ENCODE data around the gene SYT14.
"Not testable (repeated sequence)": the region's sequence is repeated elsewhere in the genome, so short reads cannot be mapped to it uniquely, and the experiment has no call there.

Gene SYT14

DNA sequence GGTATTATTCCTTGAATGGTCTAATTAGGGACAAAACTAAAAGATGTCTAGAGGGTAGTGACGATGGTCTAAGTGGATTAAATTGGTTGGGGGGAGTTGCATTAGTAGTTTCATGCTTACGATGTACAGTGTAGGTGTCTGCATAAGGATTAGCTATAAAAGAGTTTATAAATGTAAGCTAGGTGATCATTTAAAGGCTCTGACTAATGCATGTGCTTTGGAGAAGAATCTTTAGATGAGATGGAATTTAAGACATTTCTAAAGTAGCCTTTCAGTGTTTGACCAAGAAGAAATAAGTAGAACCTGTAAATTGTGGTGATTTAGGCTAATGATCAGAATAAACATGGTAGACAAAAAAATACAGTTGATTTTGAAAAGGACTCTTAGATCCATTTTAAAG is 7.4 kb downstream of the SYT14 start:
- DNase-seq: no peak

DNA sequence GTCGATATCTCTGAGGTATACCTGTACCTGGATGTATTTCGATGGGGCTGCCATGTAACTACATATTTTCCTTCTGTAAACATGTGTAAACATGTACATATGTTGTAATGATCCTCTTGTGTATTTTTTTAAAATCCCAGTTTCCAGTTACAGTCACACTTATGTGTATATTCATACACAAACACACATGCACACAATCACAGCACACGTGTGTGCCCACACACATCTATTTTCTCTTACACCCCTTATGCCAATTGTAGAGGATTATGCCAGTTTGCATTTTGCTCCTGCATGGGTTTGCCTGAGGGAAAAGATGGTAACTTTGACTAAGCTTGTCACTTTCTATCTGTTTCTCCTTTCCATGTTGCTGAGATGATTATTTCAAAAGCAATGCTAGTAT is 10.1 kb downstream of the SYT14 start:
- no peak for DNase-seq

DNA sequence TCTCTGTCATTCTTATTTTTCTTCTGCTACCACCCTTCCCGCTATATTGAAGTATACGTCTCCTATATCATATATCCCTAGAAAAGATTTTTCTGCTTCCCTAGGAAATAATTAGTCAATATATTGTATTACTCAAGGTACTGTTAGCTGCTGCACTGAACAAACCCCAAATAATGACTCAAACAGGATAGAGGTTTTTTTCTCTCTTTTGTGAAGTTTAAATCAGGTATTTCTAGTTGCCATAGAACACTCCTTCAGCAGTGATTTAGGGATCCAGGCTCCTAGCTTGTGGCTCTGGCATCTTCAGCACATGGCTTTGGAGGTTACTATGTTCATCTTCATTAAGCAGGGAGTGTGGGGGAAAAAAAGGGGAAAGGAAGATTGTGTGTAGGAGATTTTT is 18.1 kb downstream of the SYT14 start:
- DNase-seq: no peak

DNA sequence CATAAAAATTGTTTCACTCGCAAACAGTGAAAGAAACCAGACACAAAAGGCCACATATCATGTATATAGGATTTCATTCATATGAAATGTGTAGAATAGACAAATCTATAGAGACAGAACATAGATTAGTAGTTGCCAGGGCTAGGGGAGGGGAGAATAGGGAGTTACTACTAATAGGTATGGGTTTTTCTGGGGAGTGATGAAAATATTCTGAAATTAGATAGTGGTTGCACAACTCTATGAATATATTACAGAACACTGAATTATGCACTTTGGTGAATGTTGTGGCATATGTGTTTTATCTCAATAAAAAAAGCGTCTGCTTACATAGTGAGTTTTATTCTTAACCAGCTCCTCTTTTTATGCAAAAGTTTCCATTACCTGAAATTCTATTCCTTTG is 21.6 kb downstream of the SYT14 start:
- DNase-seq: no peak

DNA sequence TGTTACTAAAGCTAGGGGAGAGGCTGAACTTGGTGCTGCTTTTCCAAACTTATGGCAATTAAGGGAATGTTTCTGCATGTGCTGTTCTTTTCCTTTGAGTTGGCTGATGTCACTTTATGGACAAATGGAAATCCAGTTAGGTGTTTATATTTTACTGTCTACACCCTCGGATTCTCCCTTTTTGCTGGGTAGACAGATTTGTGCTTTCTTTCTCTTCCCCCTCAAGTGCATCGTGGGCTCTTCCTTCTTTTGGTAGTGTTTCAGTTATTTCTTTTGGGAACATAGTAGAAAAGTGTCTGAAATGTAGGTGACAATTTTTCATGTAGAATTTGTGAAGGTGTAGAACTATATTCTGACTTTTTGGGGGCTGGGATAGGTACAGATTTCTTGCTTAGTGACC is 22.9 kb downstream of the SYT14 start:
- no peak for DNase-seq

DNA sequence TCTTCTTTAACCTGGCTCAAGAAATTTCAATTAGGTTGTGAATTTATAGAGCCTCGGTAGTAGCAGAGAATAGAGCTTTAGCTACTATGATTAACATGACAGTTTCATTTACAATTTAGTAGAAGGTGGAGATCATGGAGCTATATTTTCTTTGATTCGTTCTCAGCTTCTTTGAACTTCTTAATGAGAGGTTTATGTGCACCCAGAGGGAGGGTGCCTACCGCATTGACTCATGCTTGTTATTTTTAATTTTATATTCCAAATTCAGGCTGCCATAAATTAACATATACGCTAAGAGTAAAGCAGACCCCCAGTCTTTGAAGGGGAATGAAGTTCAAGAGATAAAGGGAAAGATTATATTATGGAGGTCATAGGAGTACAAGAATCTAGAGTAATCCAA is 24.4 kb downstream of the SYT14 start:
- no peak for DNase-seq

DNA sequence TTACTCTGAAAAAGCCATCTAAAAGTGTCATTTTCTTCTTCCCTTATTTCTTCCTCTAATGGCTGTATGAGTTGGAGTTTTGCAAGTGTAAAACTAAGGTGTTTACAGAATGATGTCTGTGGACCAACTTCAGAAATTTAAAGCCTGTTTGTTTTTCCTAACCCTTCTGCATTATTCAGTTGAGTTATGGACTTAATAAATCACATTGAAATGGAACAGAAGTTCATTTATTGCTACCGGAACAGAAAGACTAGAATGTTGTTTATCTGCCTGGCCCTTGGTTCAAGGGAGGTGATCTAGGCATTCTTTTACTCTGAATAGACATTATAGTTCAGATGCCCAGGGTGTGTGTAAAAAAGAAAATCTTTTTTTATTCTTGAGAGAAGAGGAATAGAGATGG is 24.8 kb downstream of the SYT14 start:
- no peak for DNase-seq

DNA sequence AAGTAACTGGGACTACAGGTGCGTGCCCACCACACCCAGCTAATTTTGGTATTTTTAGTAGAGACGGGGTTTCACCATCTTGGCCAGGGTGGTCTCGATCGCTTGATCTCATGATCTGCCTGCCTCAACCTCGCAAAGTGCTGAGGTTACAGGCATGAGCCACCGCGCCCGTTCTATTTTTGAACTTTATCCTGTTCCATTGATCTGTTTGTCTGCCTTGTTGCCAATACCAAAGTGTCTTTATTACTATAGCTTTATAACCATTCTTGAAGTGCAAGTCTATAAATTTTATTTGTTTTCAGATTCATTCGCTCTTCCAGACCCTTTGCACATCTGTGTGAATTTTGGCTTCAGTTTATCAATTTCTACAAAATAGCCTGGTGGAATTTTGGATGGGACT is 28.0 kb downstream of the SYT14 start:
- no peak for DNase-seq

DNA sequence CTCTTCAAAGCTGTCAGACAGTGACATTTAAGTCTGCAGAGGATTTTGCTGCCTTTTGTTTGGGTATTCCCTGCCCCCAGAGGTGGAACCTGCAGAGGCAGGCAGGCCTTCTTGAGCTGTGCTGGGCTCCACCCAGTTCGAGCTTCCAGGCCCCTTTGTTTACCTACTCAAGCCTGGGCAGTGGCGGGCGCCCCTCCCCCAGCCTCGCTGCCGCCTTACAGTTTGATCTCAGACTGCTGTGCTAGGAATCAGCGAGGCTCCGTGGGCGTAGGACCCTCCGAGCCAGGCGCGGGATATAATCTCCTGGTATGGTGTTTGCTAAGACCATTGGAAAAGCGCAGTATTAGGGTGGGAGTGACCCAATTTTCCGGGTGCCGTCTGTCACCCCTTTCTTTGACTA is 40.7 kb downstream of the SYT14 start:
- DNase-seq: not testable (repeated sequence)

DNA sequence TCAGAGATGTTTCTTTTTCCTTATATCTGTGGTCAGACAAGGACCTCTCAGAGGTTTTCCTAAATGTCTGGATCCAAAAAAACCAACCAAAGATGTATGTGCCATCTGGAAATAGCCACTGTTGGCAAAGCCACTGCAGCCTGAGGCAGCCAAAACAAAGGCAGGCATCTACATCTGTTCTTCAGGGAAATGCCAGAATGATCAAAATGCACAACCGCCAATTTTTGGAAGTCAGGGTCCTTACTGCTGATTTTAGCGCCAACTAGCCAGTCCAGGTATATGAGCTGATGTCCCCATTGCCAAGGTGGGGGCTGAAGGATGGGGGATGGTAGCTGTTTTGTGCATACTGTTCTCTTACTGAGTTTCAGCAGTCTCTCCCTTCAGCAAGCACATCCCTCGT is 45.9 kb downstream of the SYT14 start:
- no peak for DNase-seq

DNA sequence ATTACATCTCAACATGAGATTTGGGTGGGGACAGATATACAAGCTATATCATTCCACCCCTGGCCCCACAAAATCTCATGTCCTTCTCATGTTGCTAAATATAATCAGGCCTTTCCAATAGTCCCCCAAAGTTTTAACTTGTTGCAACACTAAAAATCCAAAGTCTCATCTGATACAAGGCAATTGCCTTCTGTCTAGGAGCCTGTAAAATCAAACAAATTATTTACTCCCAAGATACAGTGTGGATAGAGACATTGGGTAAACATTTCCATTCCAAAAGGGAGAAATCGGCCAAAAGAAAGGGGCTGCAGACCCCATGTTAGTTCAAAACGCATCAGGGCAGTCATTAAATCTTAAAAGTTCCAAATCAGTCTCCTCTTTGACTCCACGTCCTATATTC is 47.0 kb downstream of the SYT14 start:
- DNase-seq: no peak

DNA sequence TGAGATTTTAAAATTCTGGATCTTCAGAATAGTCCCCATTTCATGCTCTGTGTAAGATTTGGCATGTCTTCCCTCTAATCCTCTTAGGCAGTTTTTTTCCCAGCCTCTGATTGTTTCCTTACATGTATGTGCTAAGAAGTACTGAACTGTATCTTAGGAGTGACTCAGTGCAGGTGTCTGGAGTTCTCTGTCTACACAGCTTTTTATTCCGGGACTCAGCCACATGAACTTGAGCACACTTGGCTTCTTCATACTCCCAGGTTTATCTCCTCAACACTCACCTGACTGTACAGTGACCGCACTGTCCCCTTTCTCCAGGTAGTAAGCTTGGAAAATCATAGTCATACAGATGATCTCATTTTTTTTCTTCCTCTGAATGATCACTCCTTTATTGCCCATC is 50.7 kb downstream of the SYT14 start:
- DNase-seq: no peak

DNA sequence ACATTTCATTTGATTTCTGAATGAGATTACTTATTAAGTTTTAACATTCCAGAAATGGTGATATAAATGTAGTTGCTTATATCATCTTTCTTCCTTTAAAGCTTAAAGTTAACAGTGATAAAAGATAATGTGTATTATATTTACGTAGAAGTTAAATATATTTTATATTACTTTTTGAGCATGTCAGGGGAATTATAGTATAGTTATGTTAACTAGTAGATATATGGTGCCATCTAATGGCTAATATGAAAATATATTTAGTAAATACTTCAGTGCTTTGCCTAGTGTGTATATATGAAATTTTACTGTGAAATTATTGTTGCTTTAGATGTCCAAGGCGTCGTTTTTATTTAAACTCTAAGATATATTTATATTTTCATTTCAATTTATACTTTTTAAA is 51.5 kb downstream of the SYT14 start:
- peak in 2 of 3 experiments; percentile 0 to 47 for DNase-seq

DNA sequence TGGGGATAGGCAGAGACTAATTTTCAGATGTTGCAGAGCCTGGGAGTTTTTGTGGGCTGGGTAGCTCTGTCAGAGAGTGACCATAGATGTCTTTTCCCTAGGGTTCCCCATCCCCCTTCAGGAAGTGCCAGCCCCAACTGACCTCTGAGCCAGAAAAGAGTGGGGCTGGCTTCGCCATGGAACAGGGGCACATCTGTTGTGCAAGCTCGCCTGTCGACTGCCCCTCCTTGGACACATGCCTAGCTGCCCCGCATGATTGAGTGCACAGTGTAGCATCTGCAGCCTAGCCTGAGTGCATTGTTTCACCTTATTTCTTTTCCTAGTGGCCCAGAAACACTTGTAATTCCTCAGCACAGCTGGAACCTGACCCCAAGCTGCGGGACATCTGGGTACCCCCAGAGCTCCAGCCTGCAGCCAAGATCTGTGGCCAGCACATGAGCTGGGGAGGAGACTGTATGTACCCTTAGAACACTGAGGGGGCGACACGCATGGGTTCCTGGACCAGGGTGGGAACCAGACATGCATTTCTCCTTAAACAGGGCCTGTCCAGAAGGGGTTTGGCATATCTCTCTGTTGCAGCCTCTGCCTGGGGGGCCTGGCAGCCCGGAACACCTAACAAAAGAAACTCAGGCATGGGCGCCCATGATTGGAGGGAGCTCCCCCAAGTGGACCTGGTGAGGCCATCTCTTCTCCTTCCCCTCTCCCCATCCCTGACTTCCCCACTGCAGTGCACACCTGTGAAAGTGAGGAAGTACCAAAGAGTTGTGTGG is 55.2 kb downstream of the SYT14 start:
- DNase-seq: no peak

DNA sequence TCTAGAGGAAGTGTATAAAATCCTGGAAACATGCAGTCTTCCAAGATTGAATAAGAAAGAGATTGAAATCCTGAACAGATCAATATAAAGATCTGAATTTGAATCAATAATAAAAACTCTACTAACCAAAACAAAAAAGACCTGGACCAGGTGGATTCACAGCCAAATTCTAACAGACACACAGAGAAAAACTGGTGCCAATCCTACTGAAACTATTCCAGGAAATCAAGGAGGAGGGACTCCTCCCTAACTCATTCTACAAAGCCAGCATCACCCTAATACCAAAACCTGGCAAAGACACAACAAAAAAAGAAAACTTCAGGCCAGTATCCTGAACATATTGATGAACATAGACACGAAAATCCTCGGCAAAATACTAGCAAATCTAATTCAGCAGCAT is 58.3 kb downstream of the SYT14 start:
- DNase-seq: no peak

DNA sequence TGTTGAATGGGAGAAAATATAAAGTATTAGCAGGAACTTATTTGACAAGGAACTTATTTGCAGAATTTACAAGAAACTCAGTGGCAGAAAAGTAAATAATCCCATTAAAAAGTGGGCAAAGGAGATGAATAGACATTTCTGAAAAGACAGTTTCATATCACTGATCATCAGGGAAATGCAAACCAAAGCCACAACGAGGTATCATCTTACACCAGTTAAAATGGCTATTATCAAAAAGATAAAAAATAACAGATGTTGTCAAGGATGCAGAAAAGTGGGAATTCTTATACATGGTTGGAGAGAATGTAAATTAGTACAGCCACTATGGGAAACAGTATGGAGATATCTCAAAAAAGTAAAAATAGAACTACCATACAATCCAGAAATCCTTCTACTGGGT is 61.0 kb downstream of the SYT14 start:
- DNase-seq: no peak

DNA sequence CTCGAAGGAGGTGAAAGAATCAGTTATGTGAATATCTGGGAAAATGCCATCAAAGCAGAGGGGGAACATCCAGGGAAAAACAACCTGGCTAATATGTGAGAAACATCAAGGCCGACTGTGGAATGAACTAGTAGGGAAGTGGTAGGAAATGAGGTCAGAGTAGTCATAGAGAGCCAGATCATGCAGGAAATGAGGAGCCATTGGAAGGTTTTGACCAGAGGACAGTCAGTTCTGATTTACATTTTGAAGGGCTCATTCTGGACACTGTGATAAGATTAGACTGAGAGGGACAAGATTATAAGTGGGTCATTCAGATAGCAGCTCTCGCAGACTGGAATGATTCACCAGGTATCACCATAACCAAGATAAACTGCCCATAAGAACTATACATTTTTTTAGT is 63.7 kb downstream of the SYT14 start:
- DNase-seq: no peak

DNA sequence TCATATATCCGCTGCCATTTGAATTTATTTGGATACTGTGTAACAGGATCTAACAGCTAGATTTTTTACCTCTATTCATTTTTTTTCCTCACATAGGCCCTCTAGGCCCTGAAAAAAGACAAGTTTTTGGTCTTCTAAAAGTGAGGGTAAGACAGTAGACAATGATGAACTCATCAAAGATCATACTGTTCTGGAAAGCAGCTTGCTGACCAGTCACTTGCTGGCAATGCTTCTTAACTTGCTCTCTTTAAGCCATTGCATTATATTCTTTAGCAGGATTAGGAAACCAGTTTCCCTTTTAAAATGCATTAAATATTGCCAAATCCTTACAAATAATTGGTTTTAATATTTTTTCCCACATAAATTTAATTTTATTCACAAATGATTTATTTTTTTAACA is 65.5 kb downstream of the SYT14 start:
- DNase-seq: no peak

DNA sequence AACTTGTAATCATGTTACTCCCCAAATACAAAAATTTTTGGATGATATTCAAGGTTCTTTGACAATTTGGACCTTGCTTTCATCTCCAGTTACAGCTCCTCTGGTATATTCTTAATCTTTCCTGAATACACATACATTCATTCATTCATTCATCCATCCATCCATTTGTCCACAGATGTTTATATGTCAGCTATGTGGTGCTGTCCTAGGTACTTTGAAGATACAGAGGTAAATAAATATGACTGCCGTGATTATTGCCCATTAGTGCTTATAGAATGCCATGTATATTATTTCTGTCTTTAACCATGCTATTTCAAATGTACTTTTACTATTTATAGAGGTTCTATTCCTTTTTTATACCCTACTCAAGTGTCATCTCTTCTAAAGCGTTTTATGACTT is 72.1 kb downstream of the SYT14 start:
- no peak for DNase-seq

DNA sequence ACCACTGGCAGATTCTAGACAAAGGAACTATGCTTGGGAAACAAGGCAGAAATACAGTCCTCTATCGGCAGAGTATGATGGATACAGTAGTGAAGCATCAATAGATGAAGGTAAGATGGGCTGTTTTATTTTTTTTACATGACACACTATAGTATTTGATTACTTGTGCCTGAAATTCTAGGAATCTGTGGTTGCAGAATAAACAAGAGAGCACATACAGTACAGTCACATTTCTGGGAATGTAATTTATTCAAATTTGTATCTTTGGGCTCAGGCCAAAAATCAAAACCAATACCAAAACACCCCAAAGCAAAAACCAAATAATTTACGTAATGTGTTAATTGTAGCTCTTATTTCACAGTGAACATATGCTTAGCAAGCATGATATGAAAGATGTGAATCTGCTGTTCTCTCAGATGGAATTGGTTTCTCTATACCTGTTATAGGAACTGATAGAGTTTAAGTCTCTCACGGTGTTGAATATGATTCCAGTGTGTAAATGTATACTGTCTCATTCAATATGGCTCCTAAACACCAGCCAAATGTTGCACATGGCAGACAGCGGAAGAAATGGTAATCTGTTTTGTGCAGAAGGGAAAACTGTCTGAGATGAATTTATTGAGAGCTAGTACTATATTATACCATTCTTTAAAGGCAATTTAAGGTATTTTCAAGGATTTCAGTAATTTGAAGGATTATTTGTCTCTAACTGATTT is 83.3 kb downstream of the SYT14 start:
- no peak for DNase-seq

DNA sequence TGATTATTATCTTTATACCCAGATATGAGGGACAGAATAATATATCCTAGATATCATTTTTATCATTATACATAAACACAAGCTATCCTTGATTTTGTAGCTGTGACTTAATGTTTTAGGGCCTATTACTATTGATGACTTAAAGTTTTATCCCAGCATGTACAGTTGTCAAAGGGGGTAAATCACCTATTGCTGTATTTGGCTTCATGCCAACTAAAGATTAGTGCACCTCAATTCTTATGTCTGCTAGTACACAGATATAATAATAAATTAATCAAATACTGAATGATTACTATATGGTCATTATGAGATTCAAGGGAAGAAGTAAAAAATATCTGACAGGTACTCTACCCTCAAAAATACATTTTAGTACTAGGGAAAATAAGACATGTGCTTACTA is 84.0 kb downstream of the SYT14 start:
- DNase-seq: no peak

DNA sequence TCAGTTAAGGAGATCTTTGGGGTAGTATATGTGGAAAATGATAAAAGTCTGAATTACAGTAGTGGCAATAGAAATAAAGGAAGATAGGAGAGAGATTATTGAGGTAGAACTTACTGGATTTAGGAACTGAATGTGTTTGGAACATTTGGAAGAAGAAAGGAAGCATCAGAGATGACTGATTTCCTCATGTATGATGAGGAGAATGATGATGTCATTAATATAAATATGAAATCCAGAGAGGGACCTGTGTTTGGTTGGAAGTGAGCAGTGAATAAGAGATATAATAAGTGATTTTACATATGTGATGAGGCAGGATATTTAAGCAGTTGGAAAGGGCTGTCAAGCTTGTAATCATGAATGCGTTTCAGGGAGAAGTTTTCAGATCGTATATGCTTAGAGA is 86.3 kb downstream of the SYT14 start:
- DNase-seq: no peak

DNA sequence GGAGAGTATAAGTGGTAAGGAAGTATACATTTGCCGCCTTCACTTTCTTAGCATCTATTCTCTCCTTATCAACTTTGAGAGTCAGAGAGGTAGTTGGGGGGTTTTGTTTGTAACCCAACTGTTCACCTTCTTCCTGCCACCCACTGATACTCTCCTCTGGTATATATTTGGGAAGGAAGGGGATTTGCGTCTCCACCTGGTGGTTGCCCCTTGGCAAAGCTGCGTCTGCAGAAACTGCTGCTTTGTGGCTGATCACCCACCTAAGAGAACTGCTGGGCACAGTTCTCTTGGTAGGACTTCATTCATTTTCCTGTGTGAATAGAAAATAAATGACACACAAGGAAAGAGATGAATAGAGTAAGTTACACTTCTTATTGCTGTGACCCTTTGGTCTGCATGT is 87.0 kb downstream of the SYT14 start:
- DNase-seq: no peak

DNA sequence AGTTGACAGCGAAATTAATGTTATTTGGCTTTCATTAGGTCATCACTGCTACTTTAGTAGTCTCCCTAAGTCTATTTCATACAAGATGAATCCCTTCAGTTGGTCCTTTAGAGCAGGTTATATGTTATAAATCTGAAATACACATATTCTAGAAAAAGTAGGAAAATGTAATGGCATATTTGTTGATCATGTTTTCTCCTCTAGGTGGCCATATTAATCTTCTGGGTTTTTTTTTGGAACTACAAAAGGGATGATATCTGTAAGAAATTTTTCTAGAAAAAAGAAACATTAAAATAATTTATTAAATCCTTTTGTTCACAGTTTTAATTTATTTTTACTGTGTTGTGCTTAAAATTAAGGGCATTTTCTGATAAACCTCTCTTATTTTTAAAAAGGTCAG is 87.9 kb downstream of the SYT14 start:
- DNase-seq: no peak

DNA sequence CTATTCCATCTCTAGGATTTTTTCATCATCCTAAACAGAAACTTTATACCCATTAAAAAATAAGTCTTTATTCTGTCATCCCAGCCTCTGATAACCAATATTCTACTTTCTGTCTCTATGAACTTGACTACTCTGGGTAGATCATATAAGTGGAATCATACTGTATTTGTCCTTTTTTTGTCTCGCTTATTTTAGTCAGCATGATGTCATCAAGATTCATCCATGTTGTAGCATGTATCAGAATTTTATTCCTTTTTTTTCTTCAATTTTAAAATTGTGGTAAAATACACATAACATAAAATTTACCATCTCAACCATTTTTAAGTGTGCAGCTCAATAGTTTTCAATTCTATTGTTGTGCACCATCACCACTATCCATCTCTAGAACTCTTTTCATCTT is 90.0 kb downstream of the SYT14 start:
- no peak for DNase-seq

Measured in NCI-H1417 (cell line).